Measurements from ENCODE around the gene TAF5L. TPM values are rescaled to one million over a fixed set of nuclear protein-coding genes. Genes with fewer than 3 reads are reported as not detected.

Gene TAF5L
- total RNA-seq, 1 donor from 2014 or later, result 22.1 TPM

DNA sequence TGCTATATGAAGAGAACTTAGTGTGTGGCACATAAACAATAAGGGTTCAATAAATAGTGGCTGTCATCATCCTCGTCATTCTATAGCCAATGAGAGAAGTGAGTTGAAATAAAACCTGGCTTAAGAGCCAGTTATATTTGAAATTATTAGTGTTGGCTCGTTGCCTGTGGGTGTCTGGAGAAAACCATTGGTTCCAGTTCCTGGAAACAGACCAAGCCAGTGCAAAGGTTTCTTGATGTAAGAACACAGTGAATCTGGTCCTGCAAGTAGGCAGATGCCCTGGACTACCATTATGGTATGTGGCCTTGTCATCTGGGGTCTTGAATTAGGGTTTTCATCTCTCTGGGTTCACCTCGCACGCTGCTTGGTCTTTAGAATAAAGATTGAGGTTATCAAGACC, 43.4 kb upstream of the TAF5L start:
- Histone ChIP-seq H3K36me3 (no peaks in the 10 kb centered on the region), H3K4me1 (no peaks in the 10 kb centered on the region), H3K27me3 (no peaks in the 10 kb centered on the region), H3K9me3 (no peaks in the 10 kb centered on the region), H3K4me3 (no peak overlapping the region), H3K27ac (no peak overlapping the region)
- TF ChIP-seq, protein P1, sequence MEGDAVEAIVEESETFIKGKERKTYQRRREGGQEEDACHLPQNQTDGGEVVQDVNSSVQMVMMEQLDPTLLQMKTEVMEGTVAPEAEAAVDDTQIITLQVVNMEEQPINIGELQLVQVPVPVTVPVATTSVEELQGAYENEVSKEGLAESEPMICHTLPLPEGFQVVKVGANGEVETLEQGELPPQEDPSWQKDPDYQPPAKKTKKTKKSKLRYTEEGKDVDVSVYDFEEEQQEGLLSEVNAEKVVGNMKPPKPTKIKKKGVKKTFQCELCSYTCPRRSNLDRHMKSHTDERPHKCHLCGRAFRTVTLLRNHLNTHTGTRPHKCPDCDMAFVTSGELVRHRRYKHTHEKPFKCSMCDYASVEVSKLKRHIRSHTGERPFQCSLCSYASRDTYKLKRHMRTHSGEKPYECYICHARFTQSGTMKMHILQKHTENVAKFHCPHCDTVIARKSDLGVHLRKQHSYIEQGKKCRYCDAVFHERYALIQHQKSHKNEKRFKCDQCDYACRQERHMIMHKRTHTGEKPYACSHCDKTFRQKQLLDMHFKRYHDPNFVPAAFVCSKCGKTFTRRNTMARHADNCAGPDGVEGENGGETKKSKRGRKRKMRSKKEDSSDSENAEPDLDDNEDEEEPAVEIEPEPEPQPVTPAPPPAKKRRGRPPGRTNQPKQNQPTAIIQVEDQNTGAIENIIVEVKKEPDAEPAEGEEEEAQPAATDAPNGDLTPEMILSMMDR (IDR thresholded peaks at IDR 0.05), result no peak
- DNase-seq, result no peak
- ATAC-seq, result no peak
- intact Hi-C loops (cut with DNase I), result loop anchor here (10.0 kb wide), 1 partner anchor 645 kb away; no protein-coding TSS in a partner anchor

DNA sequence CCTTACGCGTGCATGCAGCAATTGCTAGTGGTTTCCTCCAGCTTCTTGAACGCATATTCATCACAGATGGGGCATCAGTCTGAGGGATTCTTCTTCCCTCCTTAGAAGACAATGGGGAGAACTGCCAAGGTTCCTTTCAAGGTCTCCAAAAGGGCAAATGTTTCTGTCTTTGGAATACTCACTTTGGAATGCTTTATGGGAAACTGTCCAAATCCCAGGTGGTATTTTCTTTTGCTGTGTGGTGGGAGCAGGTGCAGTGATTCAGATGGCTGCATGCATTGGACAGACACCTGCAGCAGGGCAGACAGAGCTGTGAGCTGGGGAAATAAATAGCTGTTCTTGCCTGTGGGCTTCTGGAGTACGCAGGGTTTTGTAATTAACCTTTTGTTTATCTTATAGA, 40.7 kb upstream of the TAF5L start:
- intact Hi-C loops (cut with DNase I), result loop anchor here (10.0 kb wide), 1 partner anchor 648 kb away; no protein-coding TSS in a partner anchor

DNA sequence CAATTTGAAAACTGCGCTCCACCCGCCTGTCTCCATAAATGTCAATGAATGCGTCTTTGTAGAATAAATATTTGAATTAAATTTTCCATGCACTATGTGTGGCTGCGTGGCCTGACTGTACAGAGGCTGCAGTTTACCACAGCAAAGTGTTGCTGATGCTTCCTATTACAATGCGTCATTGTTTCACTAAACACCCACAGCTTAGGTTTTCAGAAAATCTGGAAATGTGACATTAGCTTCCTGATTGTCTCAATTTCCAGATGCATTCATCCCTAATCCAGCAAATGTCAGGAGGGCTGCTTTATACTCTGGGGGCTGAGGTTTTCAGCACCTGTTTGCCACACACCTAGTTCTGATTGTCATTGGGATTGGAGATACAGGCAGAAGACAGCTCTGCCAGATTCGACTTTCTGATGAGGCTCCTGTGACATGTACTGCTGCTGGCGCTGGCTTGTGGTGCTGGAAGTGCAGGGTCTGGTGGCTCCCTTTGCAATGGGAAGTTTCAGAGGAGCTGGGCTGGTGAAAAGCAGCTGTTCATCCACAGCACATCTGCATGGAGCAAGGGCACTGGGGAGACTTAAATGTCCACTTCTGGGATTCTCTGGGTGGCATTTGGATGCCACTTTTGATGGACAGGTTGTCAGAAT, 40.1 kb upstream of the TAF5L start:
- no peak for ATAC-seq
- Histone ChIP-seq H3K27me3 (no peaks in the 10 kb centered on the region), H3K27ac (no peak overlapping the region), H3K4me1 (peaks cover 5% of the 10 kb centered on the region), H3K36me3 (no peaks in the 10 kb centered on the region), H3K9me3 (no peaks in the 10 kb centered on the region), H3K4me3 (no peak overlapping the region)
- DNase-seq, result no peak
- intact Hi-C loops (cut with DNase I), result loop anchor here (10.0 kb wide), 1 partner anchor 649 kb away; no protein-coding TSS in a partner anchor
- TF ChIP-seq, protein P1 (IDR thresholded peaks at IDR 0.05), result no peak

More for the DNA sequence above, 40.7 kb upstream of the TAF5L start:
- TF ChIP-seq, protein P1 (IDR thresholded peaks at IDR 0.05), result no peak
- H3K9me3 ChIP-seq, result no peaks in the 10 kb centered on the region
- no peak for ATAC-seq
- H3K36me3 ChIP-seq, result no peaks in the 10 kb centered on the region
- peaks cover 1% of the 10 kb centered on the region for H3K4me1 ChIP-seq
- H3K27me3 ChIP-seq, result no peaks in the 10 kb centered on the region
- no peak for DNase-seq
- H3K27ac ChIP-seq, result no peak overlapping the region
- H3K4me3 ChIP-seq, result no peak overlapping the region

DNA sequence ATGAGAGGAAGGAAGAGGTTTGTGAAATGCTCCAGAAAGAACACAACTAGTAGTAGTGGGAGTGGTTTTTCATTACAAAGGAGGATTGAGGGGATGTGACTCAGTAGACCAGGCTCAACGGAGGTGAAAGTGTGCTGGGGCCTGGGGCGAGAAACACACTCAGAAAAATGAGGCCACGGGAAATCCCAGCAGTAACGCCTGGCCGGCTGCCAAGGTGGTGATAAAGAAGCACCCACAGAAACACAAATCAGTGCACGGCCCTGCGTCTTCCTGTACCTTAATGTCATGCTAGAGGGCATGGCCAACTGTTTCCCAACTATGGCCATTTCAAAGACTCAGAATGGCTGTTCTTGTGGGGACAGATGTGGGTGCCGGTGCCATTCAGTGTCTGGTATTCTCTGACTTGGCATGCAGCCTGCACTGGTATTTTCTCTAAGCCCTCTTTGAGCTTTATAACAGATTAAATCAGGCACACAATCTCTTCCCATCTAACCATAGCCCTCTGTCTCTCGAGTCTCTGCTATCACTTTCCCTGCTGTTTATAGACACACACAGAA, 38.3 kb upstream of the TAF5L start:
- intact Hi-C loops (cut with DNase I), result loop anchor here (10.0 kb wide), 1 partner anchor 651 kb away; no protein-coding TSS in a partner anchor
- H3K9me3 ChIP-seq, result no peaks in the 10 kb centered on the region
- DNase-seq, result no peak
- H3K4me1 ChIP-seq, result peaks cover 5% of the 10 kb centered on the region
- peaks cover 8% of the 10 kb centered on the region for H3K36me3 ChIP-seq
- TF ChIP-seq, protein P1 (IDR thresholded peaks at IDR 0.05), result no peak
- no peak overlapping the region for H3K4me3 ChIP-seq
- no peaks in the 10 kb centered on the region for H3K27me3 ChIP-seq
- H3K27ac ChIP-seq, result no peak overlapping the region
- ATAC-seq, result no peak

DNA sequence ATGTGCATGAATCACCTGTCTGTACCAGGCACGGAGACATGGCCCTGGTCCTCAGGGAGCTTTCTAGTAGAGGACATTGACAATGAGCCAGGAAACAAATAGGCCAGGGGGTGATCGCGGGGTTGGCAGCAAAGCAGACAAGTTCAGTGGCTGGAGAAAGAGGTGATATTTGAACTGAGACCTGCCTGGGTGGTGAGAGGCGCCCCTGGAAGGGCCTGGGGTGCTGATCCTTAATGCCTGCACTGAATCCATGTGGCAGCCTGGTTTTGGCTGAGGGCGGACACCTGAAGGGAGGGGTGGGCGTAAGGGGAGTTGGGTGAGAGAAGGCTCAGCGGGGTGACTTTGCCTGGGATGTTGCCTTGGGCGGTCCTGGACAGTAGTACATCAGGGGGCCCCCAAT, 36.0 kb upstream of the TAF5L start:
- no peak overlapping the region for H3K27ac ChIP-seq
- no peaks in the 10 kb centered on the region for H3K9me3 ChIP-seq
- no peaks in the 10 kb centered on the region for H3K27me3 ChIP-seq
- H3K4me1 ChIP-seq, result peaks cover 5% of the 10 kb centered on the region
- no peak overlapping the region for H3K4me3 ChIP-seq
- ATAC-seq (no peak), DNase-seq (no peak)
- TF ChIP-seq, protein P1 (IDR thresholded peaks at IDR 0.05), result no peak
- intact Hi-C loops (cut with DNase I), result loop anchor here (10.0 kb wide), 1 partner anchor 653 kb away; no protein-coding TSS in a partner anchor
- H3K36me3 ChIP-seq, result peaks cover 23% of the 10 kb centered on the region
